ENCODE measurements around the gene WDR5.

WDR5 gene

DNA sequence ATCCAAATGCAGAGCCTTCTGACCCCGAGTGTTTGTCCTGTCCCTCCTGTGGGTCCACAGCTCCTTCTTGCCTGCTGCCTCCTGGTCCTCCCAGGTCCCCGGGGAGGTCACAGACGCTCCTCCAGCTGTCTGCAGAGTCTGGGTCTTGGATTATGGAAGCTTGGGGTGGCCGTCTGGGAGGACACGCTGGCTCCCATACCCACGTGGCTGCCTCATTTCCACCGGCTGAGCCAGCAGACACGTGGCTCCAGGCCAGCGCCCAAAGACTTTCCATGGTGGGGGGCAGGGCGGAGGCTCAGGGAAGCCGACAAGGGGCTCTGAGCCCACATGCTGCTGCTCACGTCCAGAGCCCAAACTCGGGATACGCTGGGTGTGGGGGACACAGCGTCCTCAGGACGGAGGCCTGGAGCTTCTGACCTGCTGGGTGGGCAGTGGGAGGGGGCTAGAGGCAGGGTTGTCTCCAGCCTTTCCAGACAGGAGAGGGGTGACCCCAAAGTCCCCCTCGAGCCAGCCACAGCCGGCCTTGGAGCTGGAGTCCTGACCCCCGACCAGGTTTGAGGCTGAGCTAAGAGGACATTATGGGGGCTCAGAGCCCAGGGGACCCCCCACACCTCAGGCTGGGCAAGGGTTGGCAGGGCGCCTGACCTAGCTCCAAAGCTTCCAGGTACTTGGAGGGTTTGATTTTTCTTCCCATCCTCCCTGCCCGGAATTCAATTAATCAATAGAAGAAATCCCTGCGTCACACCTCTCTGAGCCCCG is 52.7 kb downstream of the WDR5 start:
- no peak for DNase-seq (ENCODE audit: low read depth in 2 of 2)

DNA sequence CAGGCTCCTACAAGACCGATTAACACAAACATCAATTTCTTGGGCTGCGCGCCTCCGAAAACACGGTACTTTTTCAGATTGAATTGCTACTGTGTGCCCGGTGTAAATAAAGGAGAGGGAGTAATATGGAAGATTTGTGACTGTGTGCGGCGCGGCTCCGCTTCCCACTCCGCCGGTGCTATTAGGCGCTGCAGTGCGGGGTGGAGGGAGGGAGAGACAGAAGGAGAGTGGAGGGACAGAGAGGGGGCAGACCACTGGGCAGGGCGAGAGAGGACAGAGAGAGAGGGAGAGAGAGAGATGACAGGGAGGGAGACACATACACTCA is 53.2 kb downstream of the WDR5 start:
- DNase-seq (ENCODE audit: low read depth in 2 of 2), result no peak

DNA sequence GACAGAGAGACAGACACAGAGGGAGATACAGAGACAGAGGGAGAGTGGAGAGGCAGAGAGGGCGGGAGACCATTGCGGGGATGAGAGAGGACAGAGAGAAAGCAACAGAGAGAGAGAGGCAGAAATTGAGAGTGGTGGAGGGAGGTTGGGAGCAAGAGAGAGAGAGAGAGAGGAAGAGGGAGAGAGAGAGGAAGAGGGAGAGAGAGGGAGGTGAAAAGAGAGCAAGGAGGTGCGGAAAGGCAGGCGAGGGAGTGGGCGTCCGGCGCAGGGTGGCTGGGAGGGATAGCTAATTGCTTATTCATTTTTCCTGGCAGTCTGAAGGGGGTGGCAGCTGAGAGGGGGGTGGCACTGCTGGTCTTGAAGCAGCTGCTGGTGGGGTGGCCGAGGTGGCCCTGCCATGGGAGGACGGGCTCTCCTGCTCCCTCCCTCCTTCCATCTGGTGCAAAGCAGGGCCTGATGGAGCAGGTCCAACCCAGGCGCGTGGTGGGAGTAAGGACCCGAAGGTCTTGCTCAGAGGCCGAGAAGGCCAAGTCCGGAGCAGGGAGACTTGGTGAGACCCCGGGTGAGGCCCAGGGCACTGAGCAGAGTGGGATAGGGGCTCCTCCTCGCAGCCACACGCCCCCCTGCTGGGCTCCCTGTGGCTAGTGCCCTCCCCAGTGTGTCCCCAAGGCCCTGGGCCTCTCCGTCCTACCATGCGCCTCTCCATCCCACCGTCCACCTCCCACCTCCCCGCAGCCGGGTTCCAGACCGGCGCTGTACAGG is 53.8 kb downstream of the WDR5 start:
- DNase-seq (ENCODE audit: low read depth in 2 of 2), result no peak

DNA sequence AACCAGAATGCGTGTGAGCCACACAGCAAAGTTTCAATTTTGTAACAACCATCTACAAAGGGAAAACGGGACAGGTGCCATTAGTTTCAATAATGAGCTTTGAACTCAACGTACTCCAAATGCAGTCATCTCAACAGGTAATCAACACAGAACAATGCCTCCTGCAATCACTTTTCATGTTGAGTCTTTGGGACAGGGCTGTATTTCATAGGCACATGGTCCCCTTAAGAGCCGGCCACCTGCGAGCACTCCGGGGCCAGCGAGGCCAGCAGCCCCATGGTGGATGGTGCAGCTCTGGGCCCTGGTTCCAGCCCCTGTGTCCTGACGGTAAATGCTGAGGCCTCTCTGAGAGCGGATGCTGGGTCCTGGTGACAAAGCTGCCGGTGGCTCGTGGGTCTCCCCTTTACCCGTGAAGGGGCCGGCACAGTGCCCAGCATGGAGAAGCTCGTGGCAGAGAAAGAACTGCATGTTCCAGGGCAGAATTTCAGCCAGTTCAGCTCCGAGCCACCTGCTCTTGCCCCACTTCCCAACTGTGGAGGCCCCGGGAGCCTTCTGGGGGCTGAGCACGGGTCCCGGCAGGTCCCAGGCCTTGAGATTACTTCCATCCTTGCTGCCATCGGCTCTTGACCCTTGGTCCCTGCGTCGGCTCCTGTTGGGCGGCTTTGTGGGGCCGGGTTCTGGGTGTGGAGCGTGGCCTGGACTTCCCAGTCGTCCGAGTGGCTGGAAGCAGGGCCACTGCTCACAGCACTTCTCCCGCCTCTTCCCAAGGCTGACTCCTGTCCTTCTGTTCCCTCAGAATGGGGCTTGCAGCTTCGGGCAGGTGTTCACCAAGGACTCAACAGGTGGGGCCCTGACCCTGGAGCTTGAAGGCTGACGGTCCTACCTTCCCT is 54.6 kb downstream of the WDR5 start:
- DNase-seq (ENCODE audit: low read depth in 2 of 2), result no peak

DNA sequence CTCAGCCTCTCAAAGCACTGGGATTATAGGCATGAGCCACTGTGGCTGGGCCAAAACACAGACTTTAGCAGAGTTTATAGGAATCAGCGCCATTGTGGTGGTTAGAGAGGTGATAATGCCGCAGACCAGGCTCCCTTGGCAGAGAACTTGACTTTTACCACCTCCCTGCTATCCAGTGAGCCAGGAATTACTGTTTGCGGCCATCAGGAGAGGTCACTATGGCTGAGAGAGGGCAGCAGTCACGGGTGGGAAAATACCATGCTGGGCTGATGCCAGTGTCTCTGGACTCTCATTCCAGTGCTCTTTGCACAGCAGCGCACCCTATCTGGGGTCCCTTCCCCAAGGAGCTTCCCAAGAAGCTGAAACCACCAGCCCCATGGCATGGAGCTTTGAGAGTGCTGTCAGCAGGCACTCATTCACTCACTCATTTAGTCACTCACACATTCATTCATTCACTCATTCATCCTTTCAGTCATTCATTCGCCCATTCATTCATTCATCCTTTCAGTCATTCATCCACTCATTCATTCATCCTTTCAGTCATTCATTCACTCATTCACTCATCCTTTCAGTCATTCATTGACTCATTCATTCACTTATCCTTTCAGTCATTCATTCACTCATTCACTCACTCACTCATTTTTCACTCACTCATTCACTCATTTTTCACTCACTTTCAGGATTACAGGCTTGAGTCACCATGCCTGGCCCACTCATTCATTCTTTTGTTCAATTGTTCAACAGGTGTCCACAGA is 55.8 kb downstream of the WDR5 start:
- no peak for DNase-seq (ENCODE audit: low read depth in 2 of 2)

DNA sequence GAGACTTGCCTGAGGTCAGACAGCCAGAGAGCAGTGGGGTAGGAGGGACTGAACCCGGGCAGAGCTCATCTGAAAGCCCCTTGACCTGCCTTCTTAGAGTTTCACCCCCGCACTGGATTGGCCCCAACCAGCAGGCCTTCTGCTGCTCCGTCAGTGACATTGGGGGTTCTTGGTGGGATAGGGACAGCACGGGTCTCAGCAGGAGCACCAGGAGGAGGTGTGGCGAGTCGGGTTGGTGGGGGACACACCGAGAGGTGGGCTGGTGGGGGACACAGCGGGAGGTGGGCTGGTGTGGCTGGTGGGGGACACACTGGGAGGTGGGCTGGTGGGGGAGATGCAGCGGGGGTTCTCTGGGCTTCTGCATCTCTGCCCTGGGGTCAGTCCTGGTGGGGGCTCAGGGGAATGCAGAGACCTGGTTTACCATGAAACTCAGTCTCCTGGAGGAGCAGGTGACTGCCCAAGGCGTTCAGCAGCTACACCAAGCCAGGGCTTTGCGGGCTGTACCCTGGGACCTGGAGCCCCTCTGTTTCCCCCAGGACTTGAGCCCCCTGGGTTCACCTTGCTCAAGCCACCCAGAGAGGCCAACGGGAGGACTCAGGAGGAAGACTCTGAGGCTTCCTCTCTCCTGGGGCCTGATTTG is 56.5 kb downstream of the WDR5 start:
- no peak for DNase-seq (ENCODE audit: low read depth in 2 of 2)

DNA sequence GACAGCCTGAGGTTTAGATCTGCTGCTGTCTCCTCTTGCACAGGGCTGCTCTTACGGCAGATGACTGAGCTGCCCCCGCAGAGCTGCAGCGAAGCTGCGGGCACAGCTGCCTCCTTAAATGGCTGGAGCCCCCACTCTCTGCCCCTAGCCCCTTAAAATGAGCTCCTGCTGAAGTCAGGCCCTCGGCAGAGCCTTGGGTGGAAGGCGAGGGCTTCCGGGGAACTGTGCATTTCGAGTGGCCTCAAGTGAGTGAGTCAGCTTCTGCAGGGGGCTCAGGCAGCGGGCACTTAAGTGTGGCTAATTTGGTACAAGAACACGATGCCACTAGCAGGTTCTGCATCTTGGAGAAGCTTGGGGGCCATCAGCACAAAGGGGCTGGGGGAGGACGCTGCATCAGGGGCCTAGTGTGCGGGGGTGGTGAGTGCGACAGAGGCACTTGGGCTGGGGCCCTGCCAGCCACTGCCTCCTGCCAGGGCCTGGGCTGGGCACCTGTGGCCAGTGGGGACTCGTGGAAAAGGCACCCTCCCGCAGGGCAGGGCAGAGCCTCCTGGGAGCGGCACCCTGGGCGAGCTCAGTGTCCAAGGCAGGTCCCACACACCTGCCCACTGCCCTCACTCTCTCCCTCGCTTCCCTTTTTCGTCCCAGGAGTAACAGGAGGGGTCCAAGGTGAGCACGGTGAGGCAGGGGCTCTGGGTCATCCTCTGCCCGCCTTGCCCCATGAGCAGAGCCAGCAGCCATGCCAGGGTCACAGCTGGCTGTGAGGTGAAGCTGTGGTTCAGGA is 57.3 kb downstream of the WDR5 start:
- DNase-seq (ENCODE audit: low read depth in 2 of 2), result no peak

DNA sequence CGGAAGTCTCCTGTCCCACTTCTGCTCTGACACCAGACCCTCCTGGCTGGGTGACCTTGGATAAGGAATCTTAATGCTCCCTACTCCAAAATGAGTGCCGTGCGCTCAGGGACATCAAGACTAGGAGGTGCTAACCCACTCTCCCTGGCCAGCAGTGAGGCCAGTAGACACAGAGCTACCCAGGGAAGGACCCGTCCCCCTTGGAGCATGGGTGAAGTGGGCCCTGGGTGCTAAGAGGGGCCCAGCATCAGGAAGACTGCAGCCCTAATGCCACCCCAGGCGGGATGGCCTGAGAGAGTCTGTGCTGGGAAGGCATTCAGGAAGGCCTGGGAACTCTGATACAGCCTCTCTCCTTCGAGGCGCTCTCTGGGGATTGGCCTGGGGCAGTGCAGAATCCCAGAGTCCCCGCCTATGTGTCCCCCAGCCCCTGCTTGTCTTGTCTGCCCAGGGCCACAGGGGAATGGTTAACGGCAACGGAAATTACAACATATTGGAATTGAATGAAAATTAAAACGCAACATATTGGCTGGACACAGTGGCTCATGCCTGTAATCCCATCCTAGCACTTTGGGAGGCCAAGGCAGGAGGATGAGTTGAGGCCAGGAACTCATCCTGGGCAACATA is 58.1 kb downstream of the WDR5 start:
- no peak for DNase-seq (ENCODE audit: low read depth in 2 of 2)

DNA sequence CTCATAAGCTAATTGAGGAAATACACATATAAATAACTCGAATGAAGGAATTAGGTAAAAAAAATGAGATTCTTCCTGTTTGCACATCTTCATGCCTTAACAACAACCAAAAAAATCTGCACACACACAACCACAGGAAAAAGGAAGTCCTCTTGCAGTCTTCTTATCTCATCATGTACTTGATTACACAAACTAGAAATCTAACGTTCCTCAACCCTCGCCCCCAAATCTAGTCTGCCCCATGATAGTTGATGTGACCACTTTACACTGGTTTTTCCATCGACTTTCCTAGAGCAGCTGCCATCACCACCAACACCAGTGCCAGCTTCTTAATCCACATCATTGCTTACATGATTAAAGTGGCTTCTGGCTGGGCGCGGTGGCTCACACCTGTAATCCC is 59.7 kb downstream of the WDR5 start:
- DNase-seq (ENCODE audit: low read depth in 2 of 2), result no peak

DNA sequence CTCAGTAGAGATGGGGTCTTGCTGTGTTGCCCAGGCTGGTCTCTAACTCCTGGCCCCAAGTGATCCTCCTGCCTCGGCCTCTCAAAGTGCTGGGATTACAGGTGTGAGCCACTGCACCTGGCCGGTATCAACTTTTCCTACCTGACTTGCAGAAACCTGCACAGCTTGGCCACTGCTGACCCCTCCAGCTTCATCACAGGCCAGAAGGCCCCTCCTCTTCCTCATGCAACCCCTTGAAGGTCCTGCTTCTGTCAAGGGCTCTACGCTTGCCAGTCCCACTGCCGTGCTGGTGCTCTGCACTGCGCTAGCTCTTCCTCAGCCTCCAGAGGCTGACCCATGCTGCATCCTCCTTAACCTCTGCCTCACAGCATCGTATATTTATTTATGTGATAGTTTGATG is 61.0 kb downstream of the WDR5 start:
- DNase-seq (ENCODE audit: low read depth in 2 of 2), result no peak

DNA sequence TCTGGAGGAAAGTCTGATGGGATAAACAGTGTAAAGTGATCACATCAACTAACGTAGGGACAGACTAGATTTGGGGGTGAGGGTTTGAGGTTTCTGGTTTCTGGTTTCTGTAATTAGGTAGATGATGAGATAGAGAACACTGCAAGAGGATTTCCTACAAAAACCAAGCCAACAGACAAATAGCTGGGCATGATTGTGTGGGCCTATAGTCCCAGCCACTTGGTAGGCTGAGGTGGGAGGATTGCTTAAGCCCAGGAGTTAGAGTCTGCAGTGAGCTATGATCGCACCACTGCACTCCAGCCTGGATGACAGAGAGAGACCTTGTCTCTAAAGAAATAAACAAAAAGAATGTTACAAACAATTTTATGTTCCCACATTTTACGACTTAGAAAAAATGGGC is 62.9 kb downstream of the WDR5 start:
- DNase-seq (ENCODE audit: low read depth in 2 of 2), result no peak

DNA sequence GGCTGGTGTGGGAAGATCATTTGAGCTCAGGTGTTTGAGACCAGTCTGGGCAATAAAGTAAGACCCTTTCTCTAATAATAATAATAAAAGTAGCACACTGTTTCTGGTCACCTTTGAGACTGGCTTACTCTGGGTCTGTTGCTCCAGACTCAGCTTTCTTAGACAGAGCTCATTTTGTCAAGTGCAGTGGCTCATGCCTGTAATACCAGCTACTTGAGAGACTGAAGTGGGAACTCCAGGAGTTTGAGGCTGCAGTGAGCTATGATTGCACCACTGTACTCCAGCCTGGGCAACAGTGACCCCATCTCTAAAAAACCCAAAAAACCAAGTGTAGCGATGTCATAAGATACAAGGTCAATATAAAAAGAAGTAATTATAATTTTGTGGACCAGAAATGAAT is 64.8 kb downstream of the WDR5 start:
- DNase-seq (ENCODE audit: low read depth in 2 of 2), result no peak

DNA sequence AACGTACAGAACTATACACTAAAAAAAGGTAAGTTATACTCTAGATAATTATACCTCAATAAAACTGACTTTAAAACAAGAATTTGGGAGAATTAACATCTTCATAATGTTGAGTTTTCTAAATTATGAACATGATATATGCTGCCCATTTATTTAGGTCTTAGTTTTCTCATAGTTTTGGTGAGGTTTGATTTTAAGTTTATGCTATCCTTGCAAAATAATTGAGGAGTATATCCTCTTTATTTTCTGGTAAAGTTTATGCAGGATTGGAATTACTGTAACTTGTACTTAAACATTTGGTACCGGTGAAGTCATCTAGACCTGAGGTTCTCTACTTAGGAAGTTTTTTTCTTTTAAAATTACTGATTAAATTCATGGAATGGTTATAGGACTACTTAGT is 67.3 kb downstream of the WDR5 start:
- DNase-seq (ENCODE audit: low read depth in 2 of 2), result no peak

DNA sequence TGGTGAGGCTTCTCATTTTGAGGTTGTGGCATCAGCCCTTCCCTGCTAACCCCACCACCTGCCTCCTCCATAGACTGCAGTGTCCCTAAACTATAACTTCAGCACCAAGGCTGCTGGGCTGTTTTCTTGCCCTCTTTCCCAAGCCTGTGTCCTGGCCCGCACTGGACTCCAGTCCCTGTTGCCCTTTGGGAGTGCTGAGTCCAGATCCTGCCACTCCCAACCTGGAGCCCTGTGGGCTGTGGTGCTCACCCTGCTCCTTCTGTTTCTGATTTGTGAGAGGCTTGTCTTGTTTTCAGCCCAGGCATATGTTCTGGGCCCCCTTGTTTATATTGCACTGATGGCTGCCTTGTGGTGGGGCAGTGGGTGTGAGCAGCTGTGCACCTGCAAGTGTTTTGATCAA is 68.2 kb downstream of the WDR5 start:
- DNase-seq (ENCODE audit: low read depth in 2 of 2), result no peak

DNA sequence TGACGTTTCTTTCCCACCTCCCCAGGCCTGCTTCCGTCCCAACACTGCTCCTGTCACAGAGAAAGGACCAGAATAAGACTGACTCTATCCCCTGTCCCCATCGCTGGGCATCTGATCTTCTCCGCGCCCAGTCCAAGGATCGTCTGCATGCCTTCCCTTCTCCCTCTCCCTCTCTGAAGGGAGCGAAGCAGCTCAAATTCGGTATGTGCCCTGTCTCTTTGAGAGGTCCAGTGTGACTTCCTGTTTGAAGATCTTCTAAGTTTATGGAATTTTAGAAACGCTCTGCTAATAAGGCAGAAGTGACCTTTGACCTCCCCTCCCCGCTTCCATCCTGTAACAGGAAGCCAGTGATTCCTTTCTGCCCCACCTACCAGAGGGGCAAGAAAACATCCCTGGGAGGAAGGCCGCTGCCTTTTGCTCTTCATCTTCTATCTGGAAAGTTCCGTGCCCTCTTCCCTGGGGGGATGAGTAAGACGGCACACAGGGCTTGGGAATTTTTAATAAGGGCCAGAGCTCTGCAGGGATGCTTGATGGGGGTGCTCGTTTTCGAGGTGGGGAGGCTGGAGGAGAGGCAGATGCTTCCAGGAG is 69.2 kb downstream of the WDR5 start:
- DNase-seq (ENCODE audit: low read depth in 2 of 2), result no peak

DNA sequence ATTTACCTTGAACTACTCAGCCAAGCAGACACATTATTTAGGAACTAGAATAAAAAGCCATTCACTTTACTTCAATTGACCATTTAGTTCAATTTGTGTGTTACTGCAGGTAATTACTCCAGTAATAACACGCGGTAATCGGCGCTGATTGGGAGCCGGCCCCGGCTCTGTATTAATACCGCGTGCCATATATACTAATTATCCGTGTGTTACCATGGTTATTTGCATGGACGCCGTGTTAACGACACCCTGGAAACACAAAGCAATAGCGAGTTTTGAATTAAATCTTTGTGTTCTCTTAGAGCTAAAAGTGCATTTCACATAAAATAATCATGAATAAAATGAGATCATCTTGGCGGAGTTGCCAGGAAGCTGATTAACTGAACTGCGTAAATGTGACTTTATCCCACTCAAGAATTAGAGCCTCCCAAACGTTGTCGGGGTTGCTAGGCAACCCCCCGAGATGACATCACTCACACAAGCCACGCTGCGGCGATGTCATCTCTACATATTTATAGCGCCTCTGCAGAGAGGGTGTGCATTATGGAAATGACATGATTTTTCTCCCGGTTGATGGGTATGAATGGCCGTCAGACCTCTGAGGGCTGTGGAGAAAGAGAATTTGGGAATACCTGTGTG is 69.9 kb downstream of the WDR5 start:
- no peak for DNase-seq (ENCODE audit: low read depth in 2 of 2)

DNA sequence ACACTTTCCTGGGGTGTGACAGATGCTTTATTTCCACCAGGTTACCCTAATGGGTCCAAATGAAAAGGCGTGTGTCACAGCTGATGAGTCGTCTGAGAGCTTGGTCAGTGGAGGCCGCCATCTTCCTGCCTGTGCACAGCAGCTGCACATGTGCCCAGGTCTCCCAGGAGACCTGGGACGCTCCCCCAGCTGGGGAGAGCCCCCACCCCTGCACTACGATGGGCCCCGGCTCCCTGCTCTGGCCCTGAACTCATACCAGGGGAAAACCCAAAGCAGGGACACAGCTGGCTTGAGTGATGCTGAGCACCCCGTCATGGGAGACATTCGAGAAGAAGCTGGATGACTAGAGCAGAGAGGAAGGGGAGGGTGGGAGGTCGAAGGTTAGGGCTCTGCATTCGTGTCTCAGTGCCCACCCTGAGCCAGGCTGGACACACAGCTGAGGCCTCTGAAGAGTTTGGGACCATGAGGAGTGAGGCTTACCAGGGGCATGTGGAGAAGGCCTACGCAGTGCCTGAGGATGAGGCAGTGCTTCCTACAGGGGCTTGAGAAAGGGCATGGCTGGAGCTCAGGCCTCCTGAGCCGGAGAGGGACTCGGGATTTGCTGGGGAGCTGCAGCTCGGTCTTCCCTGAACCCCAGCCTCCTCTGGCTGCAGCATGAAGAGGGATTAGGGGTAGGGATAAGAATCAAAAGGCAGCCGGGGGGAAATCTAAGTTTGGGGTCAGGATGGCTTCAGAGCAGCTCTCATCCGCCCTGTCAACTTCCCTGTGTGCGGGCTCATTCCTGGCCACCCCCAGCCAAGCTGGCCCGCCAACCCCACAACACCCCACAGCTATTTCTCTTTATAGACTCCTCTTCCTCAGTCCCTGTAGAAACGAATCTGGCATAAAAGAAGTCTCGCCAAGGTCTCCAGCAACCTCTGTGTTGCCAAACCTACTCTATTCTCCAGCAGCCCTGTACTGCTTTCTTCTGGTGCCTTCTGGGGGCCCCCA is 70.7 kb downstream of the WDR5 start:
- no peak for DNase-seq (ENCODE audit: low read depth in 2 of 2)

DNA sequence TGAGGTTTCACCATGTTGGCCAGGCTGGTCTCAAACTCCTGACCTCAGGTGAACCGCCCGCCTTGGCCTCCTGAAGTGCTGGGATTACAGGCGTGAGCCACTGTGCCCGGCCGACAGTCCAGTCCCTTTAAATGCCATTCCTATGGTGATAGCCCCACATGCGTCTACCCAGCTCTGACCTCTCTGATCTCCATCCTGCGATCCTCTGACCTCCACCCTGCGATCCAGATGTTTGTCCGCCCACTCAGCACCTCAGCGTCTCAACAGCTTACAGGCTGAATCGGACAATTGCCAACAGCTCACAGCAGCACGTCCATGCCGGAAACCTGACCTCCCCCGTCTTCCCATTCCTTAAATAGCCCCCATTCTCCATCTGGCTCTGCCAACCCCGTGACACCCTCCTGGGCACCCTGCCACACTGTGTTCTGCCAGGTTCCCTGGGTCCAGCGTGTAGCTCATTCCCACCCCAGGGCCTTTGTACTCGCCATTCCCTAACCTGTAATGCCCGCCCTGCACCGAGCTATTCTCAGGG is 72.5 kb downstream of the WDR5 start:
- no peak for DNase-seq (ENCODE audit: low read depth in 2 of 2)

Measured in stimulated activated CD4-positive, alpha-beta T cell treated with anti-CD3 and anti-CD28 coated beads, Interleukin-4, amount 100 ng/mL, for 48 hours (primary cell).